HG02981 (cell line): ENCODE results near the gene UNC50.

Experiments used
- ATAC-seq: cut with Tn5 transposase; IDR thresholded peaks from one replicate; pipeline ENCODE4 v1.9.1; 2021; ENCODE audit warnings: mild to moderate bottlenecking, moderate library complexity; ENCODE audit not compliant: unreplicated experiment

The UNC50 gene

GRCh38 chr2:98607104-98607503, 1.3 kb upstream of the UNC50 start:
- ATAC-seq: no peak

- no peak for ATAC-seq
Measured at GRCh38 chr2:98607741-98608115, 661 bp upstream of the UNC50 start.

GRCh38 chr2:98608962-98609604, 694 bp downstream of the UNC50 start:
- no peak for ATAC-seq

GRCh38 chr2:98614024-98614739, 5.8 kb downstream of the UNC50 start:
- no peak for ATAC-seq

GRCh38 chr2:98615481-98615880, 7.1 kb downstream of the UNC50 start:
- no peak for ATAC-seq

- no peak for ATAC-seq
Measured at GRCh38 chr2:98617149-98617548, 8.8 kb downstream of the UNC50 start.

- ATAC-seq: no peak
Measured at GRCh38 chr2:98623657-98624056, 15.3 kb downstream of the UNC50 start.

- ATAC-seq: no peak
Measured at GRCh38 chr2:98632351-98632750, 24.0 kb downstream of the UNC50 start.

GRCh38 chr2:98634406-98635092, 26.2 kb downstream of the UNC50 start:
- ATAC-seq: no peak

- peak; percentile 70 for ATAC-seq
Measured at GRCh38 chr2:98637401-98638147, 29.2 kb downstream of the UNC50 start.

- no peak for ATAC-seq
Measured at GRCh38 chr2:98643496-98644100, 35.2 kb downstream of the UNC50 start.

- no peak for ATAC-seq
Measured at GRCh38 chr2:98647636-98648035, 39.2 kb downstream of the UNC50 start.

- no peak for ATAC-seq
Measured at GRCh38 chr2:98648451-98648850, 40.1 kb downstream of the UNC50 start.

- ATAC-seq: no peak
Measured at GRCh38 chr2:98649135-98649991, 41.0 kb downstream of the UNC50 start.

- no peak for ATAC-seq
Measured at GRCh38 chr2:98649992-98650375, 41.6 kb downstream of the UNC50 start.

- ATAC-seq: no peak
Measured at GRCh38 chr2:98650998-98651397, 42.6 kb downstream of the UNC50 start.

GRCh38 chr2:98654699-98655495, 46.5 kb downstream of the UNC50 start:
- no peak for ATAC-seq

GRCh38 chr2:98656800-98657199, 48.4 kb downstream of the UNC50 start:
- no peak for ATAC-seq

GRCh38 chr2:98658816-98659490, 50.6 kb downstream of the UNC50 start:
- no peak for ATAC-seq
